IgD-negative memory B cell (primary cell): ENCODE measurements around the gene COL25A1. TPM values are rescaled to one million over a fixed set of nuclear protein-coding genes. Genes with fewer than 3 reads are reported as not detected.

ENCODE experiments used
- H3K27ac Mint-ChIP-seq, 3 donors: one replicate each; pipeline ENCODE4 v1.8.0; 2020 to 2022; ENCODE audit warnings: mild to moderate bottlenecking in 3 of 3, mixed read lengths in 3 of 3, moderate library complexity in 1 of 3
- H3K27me3 Mint-ChIP-seq: one replicate; pipeline ENCODE4 v1.8.0; 2021; ENCODE audit warnings: mixed read lengths
- H3K36me3 Mint-ChIP-seq: one replicate; pipeline ENCODE4 v1.8.0; 2020; ENCODE audit warnings: mild to moderate bottlenecking, mixed read lengths
- H3K4me1 Mint-ChIP-seq, 3 donors: one replicate each; pipeline ENCODE4 v1.8.0; 2020 to 2022; ENCODE audit warnings: mixed read lengths in 3 of 3, mild to moderate bottlenecking in 1 of 3
- H3K4me3 Mint-ChIP-seq, 4 donors: one replicate each; pipeline ENCODE4 v1.8.0; 2020 to 2022; ENCODE audit warnings: mild to moderate bottlenecking in 4 of 4, mixed read lengths in 4 of 4, moderate library complexity in 3 of 4
- H3K9me3 Mint-ChIP-seq, 3 donors: one replicate each; pipeline ENCODE4 v1.8.0; 2020 to 2021; ENCODE audit warnings: mixed read lengths in 3 of 3, mild to moderate bottlenecking in 1 of 3
- polyA plus RNA-seq: library from polyadenylated mRNA; unstranded; fragments of 300-500 nt; fragmentation: Illumina TruSeq; gene quantifications from one replicate; pipeline ENCODE4 v1.2.3, GENCODE V29; 2021

Gene COL25A1
- not detected for polyA plus RNA-seq

DNA sequence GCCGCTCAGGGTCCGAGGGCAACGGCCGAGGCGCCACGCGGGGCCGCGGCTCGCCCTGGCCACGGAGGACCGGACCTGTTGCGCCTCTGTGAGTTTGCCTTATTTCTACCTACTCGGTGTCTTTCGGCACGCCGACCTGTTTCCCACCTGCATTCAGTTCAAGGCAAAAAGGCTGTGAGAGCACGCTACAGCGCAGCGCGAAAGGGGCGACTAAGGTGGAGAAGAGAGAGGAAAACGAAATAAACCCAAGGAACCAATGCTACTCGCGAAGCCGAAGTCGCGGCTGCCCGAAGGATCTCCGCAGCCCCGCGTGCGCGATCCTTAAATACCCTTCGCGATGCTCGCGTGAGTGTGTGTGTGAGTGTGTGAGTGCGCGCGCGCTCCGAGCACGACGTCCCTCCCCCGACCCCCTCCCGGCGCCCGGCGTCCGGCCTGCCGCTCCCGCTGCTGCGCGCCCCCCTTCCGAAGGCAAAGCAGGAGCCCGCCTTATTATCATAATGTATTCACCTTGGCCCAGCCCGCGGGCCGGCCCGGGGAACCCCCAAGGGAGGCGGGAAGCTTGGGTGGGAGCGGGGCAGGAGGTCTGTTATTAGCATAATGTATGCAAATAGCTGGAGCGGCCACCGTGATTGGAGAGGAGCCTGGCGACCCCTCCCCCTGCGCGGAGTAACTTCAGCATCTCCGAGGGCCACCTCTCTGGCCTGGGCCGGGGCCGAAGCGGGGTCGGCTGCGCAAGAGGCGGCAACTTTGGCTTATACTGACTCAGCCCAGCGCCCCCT is at the start of gene COL25A1:
Gene COL25A1, minus strand, starts transcription at position 298 of the 779 bp plus-strand sequence.
- peaks cover 1% of the 10 kb centered on the region for H3K36me3 Mint-ChIP-seq
- no peak within 1 kb of the TSS for H3K27ac Mint-ChIP-seq
- peaks cover 0 to 4% (median 0%) of the 10 kb centered on the region in 3 donors for H3K9me3 Mint-ChIP-seq
- H3K4me1 Mint-ChIP-seq: peaks cover 0 to 13% (median 10%) of the 10 kb centered on the region in 3 donors
- H3K27me3 Mint-ChIP-seq: peaks cover 48% of the 10 kb centered on the region
- H3K4me3 Mint-ChIP-seq: peak within 1 kb of the TSS; percentile 54 to 85 (median 75)

DNA sequence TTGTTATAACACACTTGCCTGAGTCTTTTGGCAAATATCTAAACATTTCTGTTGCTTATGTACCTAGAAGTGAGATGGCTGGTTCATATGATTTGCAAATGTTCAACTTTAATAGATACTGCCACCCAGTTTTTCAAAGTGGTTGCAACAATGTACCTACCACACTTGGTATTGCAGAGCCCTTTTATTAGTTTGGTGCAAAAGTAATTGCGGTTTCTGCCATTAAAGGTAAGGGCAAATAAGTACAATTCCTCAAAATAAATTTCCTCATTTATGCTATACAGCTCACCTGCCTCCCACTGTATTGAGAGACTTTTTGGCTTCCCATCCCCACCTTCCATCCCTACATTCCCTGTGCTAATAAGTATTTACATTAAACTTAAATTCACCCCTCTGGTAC is 47.7 kb upstream of the COL25A1 start:
- peaks cover 2% of the 10 kb centered on the region for H3K36me3 Mint-ChIP-seq
- H3K27ac Mint-ChIP-seq: no peak overlapping the region
- H3K4me1 Mint-ChIP-seq: no peaks in the 10 kb centered on the region
- peaks cover 0 to 7% (median 6%) of the 10 kb centered on the region in 3 donors for H3K9me3 Mint-ChIP-seq
- no peak overlapping the region for H3K4me3 Mint-ChIP-seq
- no peaks in the 10 kb centered on the region for H3K27me3 Mint-ChIP-seq

- no peak overlapping the region for H3K4me3 Mint-ChIP-seq
These were observed 32.0 kb upstream of the COL25A1 start for GRCh38 chr4:109334129-109335105.

DNA sequence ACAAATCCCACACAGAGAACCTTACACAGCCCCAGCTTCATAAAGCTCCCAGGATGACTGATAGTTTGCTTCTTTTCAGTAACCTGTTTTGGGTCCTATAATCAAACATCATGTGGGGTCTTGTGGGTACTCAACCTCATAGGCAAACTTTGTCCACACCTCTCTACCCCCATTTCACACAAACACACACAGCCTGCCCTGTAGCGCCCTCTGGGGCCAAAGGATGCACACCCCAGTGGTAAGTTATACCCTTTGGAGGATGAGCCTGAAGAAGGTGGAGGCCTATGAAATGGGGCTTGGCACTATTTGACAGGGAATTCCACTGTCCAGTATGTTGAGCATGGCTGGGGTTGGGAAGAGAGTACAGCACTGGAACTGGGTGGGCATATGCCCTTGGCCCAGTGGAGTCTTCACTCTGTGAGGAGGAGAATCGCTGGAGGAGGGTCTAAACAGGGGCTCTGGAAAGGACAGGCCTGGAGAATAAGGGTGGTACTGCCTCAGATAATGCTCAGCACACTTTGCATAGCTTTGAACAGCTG is 30.5 kb upstream of the COL25A1 start:
- H3K4me3 Mint-ChIP-seq: no peak overlapping the region
- H3K4me1 Mint-ChIP-seq: no peaks in the 10 kb centered on the region
- no peaks in the 10 kb centered on the region for H3K36me3 Mint-ChIP-seq
- H3K27me3 Mint-ChIP-seq: no peaks in the 10 kb centered on the region
- H3K9me3 Mint-ChIP-seq: no peaks in the 10 kb centered on the region
- H3K27ac Mint-ChIP-seq: no peak overlapping the region

More at GRCh38 chr4:109334129-109335105, 32.0 kb upstream of the COL25A1 start:
- H3K9me3 Mint-ChIP-seq: peaks cover 0 to 2% (median 0%) of the 10 kb centered on the region in 3 donors
- H3K4me1 Mint-ChIP-seq: no peaks in the 10 kb centered on the region
- H3K27ac Mint-ChIP-seq: no peak overlapping the region
- peaks cover 1% of the 10 kb centered on the region for H3K36me3 Mint-ChIP-seq
- H3K27me3 Mint-ChIP-seq: no peaks in the 10 kb centered on the region

GRCh38 chr4:109327641-109328040 is 25.2 kb upstream of the COL25A1 start:
- H3K27me3 Mint-ChIP-seq: no peaks in the 10 kb centered on the region
- H3K4me1 Mint-ChIP-seq: no peaks in the 10 kb centered on the region
- H3K4me3 Mint-ChIP-seq: no peak overlapping the region
- H3K36me3 Mint-ChIP-seq: peaks cover 2% of the 10 kb centered on the region
- peaks cover 0 to 15% (median 7%) of the 10 kb centered on the region in 3 donors for H3K9me3 Mint-ChIP-seq
- H3K27ac Mint-ChIP-seq: no peak overlapping the region

DNA sequence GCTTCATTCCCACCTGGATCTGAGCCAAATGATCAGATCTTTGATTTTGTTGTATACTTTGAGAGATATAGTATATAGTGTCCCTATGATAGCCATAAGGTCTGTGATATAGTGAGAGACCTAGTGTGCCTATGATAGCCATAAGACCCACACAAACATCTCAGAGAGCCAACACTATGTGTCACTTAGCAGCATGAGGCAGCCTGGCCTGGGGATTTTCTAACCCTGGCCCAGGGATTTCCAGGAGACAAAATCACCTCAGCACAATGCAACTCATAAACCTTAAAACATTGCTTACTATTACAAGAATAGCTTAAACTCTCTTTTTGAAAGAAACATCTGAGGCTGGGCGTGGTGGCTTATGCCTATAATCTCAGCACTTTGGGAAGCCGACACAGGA is 23.2 kb upstream of the COL25A1 start:
- H3K9me3 Mint-ChIP-seq: peaks cover 3 to 19% (median 15%) of the 10 kb centered on the region in 3 donors
- H3K27me3 Mint-ChIP-seq: no peaks in the 10 kb centered on the region
- H3K27ac Mint-ChIP-seq: no peak overlapping the region
- no peaks in the 10 kb centered on the region for H3K4me1 Mint-ChIP-seq
- H3K36me3 Mint-ChIP-seq: peaks cover 2% of the 10 kb centered on the region
- no peak overlapping the region for H3K4me3 Mint-ChIP-seq

DNA sequence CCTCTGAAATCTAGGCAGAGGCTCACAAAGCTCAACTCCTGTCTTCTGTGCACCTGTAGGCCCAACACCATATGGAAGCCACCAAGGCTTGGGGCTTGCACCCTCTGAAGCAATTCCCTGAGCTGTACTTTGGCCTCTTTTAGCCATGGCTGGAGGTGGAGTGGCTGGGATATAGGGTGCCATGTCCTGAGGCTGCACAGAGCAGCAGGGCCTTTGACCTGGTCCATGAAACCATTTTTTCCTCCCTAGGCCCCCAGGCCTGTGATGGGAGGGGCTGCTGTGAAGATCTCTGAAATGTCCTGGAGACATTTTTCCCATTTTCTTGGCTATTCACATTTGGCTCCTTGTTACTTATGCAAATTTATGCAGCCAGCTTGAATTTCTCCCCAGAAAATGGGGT is 20.9 kb upstream of the COL25A1 start:
- Mint-ChIP-seq H3K4me1 (no peaks in the 10 kb centered on the region), H3K4me3 (no peak overlapping the region), H3K27ac (no peak overlapping the region), H3K27me3 (no peaks in the 10 kb centered on the region), H3K36me3 (peaks cover 2% of the 10 kb centered on the region), H3K9me3 (peaks cover 5 to 25% (median 16%) of the 10 kb centered on the region in 3 donors)

DNA sequence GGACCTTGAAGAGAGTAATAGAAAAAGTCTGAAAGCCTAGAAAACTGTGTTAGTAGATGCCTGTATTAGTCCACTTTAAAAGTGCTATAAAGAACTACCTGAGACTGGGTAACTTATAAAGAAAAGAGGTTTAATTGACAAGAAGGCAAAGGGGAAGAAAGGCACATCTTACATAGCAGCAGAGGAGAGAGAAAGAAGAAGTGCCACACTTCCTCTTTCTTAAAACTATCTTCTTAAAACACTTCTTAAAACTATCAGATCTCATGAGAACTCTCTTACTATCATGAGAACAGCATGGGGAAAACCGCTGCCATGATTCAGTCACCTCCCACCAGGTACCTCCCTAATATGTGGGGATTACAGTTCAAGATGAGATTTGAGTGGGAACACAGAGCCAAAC is 18.8 kb upstream of the COL25A1 start:
- H3K36me3 Mint-ChIP-seq: peaks cover 2% of the 10 kb centered on the region
- no peaks in the 10 kb centered on the region for H3K4me1 Mint-ChIP-seq
- H3K27me3 Mint-ChIP-seq: no peaks in the 10 kb centered on the region
- peaks cover 5 to 25% (median 16%) of the 10 kb centered on the region in 3 donors for H3K9me3 Mint-ChIP-seq
- peak overlapping the region in 1 of 4 donors; percentile 53 for H3K4me3 Mint-ChIP-seq
- H3K27ac Mint-ChIP-seq: no peak overlapping the region

DNA sequence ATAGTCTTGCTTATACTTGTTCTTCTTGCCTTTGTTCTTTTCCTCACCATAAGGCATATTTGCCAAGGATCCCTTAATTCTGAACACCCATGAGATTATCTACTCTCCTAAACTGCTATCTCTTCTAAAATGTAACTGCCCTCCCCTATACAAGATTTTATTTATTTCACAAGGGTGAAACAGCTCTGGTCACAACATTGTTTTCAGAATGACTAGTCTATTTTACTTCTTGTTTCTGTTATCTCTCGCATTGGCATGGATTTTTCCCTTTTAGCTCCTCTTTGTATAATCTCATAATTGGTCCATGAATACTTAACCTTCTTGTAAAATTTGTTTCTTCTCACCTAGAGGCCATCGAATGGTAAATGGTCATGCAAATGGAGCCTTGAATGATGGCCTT is 17.2 kb upstream of the COL25A1 start:
- Mint-ChIP-seq H3K27ac (no peak overlapping the region), H3K4me1 (no peaks in the 10 kb centered on the region), H3K4me3 (no peak overlapping the region), H3K36me3 (peaks cover 2% of the 10 kb centered on the region), H3K9me3 (peaks cover 5 to 25% (median 13%) of the 10 kb centered on the region in 3 donors), H3K27me3 (peaks cover 8% of the 10 kb centered on the region)

DNA sequence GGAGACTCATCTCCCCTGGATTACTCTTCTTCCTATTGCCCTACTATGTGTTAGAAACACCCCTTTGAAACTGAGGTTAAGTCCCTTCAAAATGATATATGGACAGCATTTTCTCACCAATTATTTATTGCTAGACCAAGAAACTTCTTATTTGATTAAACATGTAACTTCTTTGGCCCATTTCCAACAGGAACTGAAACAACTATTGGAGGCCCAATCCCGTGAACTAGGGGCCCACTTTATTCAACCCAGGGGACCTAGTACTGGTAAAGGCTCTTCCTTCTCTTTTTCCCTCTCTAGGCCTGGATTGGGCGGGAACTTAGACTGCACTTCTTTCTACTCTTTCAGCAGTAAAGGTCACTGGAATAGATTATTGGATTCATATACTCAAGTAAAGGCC is 16.7 kb upstream of the COL25A1 start:
- Mint-ChIP-seq H3K4me3 (no peak overlapping the region), H3K27me3 (peaks cover 8% of the 10 kb centered on the region), H3K36me3 (peaks cover 2% of the 10 kb centered on the region), H3K4me1 (no peaks in the 10 kb centered on the region), H3K9me3 (peaks cover 5 to 23% (median 11%) of the 10 kb centered on the region in 3 donors), H3K27ac (no peak overlapping the region)

DNA sequence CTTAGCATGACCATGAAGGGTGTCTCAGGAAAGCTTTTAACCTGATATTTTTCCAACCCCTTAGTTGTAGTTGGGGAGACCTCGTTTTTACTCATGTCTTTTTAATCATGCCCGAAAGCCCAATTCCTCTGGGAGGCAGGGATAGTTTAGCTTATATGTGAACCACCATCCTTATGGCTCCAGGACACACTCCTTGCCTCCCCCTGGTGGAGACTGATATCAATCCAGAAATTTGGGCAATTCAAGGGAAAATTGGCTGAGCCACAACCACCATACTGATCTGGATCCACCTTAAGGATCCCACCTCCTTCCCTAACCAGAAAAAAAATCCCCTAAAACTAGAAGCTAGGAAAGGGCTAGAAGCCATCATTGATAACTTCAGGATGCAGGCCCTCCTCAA is 13.4 kb upstream of the COL25A1 start:
- no peaks in the 10 kb centered on the region for H3K4me1 Mint-ChIP-seq
- no peak overlapping the region for H3K4me3 Mint-ChIP-seq
- H3K9me3 Mint-ChIP-seq: peaks cover 2 to 12% (median 7%) of the 10 kb centered on the region in 3 donors
- no peak overlapping the region for H3K27ac Mint-ChIP-seq
- peaks cover 11% of the 10 kb centered on the region for H3K27me3 Mint-ChIP-seq
- no peaks in the 10 kb centered on the region for H3K36me3 Mint-ChIP-seq

- Mint-ChIP-seq H3K4me3 (no peak overlapping the region), H3K36me3 (no peaks in the 10 kb centered on the region), H3K4me1 (no peaks in the 10 kb centered on the region), H3K27ac (no peak overlapping the region), H3K9me3 (peaks cover 2 to 12% (median 7%) of the 10 kb centered on the region in 3 donors), H3K27me3 (peaks cover 12% of the 10 kb centered on the region)
These were observed 12.9 kb upstream of the COL25A1 start for GRCh38 chr4:109315341-109315740.

- Mint-ChIP-seq H3K27ac (peak overlapping the region in 1 of 3 donors; percentile 47), H3K9me3 (peaks cover 0 to 6% (median 5%) of the 10 kb centered on the region in 3 donors), H3K4me1 (no peaks in the 10 kb centered on the region), H3K4me3 (peak overlapping the region in 1 of 4 donors; percentile 45), H3K27me3 (peaks cover 14% of the 10 kb centered on the region), H3K36me3 (no peaks in the 10 kb centered on the region)
These were observed 11.0 kb upstream of the COL25A1 start for GRCh38 chr4:109313168-109314133.

DNA sequence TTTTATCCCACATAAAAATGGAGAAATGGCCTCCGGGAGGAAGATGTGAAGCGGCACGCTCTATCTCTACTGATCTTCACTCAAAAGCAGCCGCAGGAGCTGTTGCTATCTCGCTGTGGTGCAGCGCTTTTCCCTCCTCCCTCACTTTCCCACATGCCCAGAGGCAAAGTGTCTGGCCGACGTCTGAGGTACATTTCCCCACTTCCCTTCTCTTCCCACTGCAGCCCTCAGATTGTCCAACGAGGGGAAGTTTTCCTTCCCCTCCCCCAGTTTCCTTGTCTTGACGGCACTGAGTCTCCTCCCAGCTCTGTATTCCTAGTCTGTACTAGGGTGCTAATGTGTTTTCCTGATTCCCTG is 660 bp upstream of the COL25A1 start:
- Mint-ChIP-seq H3K9me3 (peaks cover 0 to 4% (median 0%) of the 10 kb centered on the region in 3 donors), H3K4me1 (peaks cover 0 to 13% (median 10%) of the 10 kb centered on the region in 3 donors), H3K36me3 (peaks cover 1% of the 10 kb centered on the region), H3K27ac (no peak overlapping the region), H3K4me3 (peak overlapping the region; percentile 54 to 72 (median 64)), H3K27me3 (peaks cover 48% of the 10 kb centered on the region)
